ENCODE measurements around the gene UNK.

DNA sequence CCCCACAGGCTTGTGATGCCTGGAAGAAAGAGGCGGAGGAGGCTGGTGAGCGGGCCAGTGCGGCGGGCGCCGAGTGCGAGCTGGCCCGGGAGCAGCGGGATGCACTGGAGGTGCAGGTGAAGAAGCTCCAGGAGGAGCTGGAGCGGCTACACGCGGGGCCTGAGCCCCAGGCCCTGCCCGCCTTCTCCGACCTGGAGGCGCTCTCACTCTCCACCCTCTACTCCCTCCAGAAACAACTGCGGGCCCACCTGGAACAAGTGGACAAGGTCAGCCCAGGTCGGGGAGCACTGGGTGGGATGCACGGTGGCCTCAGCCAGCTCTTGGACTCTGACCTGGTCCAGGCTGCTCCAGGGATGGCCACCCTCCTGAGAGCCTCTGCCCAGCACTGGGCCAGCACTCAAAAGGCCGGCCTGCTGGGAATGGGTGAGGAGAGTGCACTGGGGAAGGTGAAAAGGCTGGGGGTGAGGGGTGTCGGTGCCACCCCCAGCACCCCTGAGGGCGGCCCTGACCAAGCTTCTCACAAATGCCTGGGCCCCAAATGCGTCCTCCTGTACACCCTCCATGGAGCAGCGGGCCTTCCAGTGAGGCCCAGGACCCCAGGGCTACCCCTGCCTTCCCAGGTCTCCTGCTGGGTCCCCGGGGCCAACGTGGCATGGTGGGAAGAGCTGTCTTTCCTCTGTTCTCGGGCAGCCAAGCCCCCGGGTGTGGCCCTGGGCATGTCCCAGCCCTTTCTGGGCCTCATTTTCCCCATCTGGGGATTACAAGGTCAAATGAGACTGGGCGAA is 38.8 kb downstream of the UNK start:
- TF ChIP-seq, protein P1, sequence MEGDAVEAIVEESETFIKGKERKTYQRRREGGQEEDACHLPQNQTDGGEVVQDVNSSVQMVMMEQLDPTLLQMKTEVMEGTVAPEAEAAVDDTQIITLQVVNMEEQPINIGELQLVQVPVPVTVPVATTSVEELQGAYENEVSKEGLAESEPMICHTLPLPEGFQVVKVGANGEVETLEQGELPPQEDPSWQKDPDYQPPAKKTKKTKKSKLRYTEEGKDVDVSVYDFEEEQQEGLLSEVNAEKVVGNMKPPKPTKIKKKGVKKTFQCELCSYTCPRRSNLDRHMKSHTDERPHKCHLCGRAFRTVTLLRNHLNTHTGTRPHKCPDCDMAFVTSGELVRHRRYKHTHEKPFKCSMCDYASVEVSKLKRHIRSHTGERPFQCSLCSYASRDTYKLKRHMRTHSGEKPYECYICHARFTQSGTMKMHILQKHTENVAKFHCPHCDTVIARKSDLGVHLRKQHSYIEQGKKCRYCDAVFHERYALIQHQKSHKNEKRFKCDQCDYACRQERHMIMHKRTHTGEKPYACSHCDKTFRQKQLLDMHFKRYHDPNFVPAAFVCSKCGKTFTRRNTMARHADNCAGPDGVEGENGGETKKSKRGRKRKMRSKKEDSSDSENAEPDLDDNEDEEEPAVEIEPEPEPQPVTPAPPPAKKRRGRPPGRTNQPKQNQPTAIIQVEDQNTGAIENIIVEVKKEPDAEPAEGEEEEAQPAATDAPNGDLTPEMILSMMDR (IDR thresholded peaks at IDR 0.05) = no peak
- TF ChIP-seq POLR2AphosphoS5 (IDR thresholded peaks at IDR 0.05) (no peak), POLR2A (IDR thresholded peaks at IDR 0.05) (no peak)

Measured in sigmoid colon (tissue), 4 donors.